ENCODE data around the gene NDUFS2.

Gene NDUFS2

DNA sequence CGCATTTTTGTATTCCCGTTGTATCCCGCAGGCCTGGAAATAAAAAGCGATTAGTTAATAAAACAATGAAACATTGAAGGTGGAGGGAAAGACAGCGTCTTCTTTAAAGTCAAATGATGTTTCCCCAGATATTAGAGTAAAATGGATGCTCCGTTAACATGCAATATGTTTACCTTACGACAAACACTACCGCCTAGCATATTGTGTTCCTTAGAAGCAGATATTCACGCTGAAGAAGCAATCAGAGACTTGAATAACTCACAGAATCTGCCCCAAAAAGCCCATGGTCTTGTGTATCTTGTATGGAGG lies 24.3 kb upstream of the NDUFS2 start:
- H3K4me3 ChIP-seq (ENCODE audit: low read depth, low read length): no peak overlapping the region
- TF ChIP-seq, protein P1, sequence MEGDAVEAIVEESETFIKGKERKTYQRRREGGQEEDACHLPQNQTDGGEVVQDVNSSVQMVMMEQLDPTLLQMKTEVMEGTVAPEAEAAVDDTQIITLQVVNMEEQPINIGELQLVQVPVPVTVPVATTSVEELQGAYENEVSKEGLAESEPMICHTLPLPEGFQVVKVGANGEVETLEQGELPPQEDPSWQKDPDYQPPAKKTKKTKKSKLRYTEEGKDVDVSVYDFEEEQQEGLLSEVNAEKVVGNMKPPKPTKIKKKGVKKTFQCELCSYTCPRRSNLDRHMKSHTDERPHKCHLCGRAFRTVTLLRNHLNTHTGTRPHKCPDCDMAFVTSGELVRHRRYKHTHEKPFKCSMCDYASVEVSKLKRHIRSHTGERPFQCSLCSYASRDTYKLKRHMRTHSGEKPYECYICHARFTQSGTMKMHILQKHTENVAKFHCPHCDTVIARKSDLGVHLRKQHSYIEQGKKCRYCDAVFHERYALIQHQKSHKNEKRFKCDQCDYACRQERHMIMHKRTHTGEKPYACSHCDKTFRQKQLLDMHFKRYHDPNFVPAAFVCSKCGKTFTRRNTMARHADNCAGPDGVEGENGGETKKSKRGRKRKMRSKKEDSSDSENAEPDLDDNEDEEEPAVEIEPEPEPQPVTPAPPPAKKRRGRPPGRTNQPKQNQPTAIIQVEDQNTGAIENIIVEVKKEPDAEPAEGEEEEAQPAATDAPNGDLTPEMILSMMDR (IDR thresholded peaks at IDR 0.05; ENCODE audit: low read depth, low read length): no peak

DNA sequence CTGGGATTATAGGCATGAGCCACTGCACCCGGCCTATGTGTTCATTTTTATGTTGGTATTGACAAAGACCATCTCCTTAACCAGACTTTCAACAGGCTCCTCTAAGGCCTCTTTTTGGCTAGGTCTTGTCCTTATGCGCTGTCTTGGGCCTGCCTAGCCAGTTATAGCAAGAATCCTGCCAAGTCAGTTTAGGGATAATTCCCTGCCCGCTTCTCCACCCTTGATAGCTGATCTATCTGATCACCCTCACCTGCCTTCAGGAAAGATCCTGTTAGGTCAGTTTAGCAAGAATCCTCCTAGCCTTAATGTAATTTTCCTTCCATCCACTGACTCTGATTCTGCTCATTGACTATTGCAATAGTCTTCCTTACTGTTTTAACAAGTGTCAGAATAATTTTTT lies 22.5 kb upstream of the NDUFS2 start:
- TF ChIP-seq, protein P1 (IDR thresholded peaks at IDR 0.05; ENCODE audit: low read depth, low read length): no peak
- no peak overlapping the region for H3K4me3 ChIP-seq (ENCODE audit: low read depth, low read length)

DNA sequence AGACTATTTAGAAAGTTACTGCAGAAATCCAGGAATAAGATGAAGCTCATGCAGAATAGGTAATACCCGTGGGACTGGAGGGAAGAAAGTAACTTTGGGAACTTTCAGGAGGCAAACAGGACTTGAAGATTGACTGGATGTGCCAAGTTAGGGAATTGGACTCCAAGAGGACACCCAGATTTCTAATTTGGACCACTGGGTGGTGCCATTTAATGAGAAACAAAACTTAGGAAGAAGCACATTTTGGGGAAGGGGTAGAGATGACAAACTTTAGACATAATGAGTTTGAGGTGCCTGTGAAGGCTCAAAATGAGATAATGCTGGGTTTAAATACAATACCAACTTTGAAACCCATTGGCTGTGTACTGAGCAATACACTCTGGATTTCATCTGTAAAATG lies 21.5 kb upstream of the NDUFS2 start:
- TF ChIP-seq, protein P1 (IDR thresholded peaks at IDR 0.05; ENCODE audit: low read depth, low read length): no peak
- no peak overlapping the region for H3K4me3 ChIP-seq (ENCODE audit: low read depth, low read length)

DNA sequence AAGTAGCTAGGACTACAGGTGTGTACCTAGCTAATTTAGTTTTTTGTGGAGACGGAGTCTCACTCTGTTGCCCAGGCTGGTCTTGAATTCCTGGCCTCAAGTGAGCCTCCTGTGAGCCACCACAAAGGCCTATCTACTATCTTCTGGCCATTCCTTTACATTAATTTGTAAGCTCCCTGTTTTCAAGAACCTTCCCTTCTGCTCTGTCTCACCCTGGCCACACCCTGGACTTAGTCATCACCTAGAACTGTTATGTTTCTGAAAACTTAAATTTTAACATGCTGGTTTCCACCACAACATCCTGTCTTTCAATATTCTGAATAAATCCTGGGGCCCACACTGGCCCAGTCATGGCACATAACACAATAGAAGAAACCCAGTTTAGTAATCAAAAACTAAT lies 20.0 kb upstream of the NDUFS2 start:
- TF ChIP-seq, protein P1 (IDR thresholded peaks at IDR 0.05; ENCODE audit: low read depth, low read length): no peak
- H3K4me3 ChIP-seq (ENCODE audit: low read depth, low read length): no peak overlapping the region

DNA sequence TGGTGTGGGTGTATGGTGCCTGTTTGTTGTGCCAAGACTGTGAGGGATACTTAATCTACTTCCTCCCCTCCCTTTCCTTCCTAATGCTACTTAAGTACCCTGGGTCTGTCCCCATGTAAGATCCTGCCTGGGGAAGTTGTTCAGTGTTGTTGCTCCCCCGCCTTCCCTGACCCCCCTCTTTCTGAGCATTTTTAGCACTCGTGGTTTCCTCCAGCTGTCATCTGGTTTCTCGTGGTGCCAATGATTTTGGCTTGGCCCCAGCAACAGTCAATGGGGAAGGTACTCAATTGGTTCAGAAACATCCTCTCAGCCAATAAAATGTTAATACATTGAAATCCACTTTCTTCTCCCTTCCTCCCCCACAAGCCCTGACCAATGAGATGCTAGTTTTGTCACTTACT lies 16.9 kb upstream of the NDUFS2 start:
- TF ChIP-seq, protein P1 (IDR thresholded peaks at IDR 0.05; ENCODE audit: low read depth, low read length): no peak
- H3K4me3 ChIP-seq (ENCODE audit: low read depth, low read length): no peak overlapping the region

DNA sequence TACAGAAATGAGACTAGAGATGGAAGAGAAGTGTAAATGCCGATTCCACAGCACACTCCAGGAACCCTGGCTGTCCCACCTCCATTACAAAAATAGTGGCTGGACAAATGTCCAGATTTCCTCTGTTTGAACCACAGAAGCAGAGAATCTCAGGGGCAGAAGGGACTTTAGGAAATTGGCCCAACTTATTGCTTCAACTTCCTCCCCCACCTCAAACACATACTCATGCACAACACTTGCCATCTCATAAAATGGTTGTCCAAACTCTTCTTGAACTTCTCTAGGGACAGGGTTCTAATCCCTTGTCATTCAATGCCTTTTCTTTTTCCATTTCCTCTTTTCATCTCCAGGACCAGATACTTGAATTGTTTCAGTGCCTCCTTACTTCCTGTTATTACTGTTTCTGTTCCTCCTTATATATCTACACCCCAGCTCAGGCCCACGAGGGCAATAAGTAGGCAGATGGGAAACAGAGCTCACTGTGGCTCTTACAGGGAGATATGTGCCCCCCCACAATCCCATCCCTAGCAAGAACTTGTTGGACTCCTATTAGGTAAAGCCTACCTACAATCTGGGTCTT lies 16.3 kb upstream of the NDUFS2 start:
- no peak overlapping the region for H3K4me3 ChIP-seq (ENCODE audit: low read depth, low read length)
- TF ChIP-seq, protein P1 (IDR thresholded peaks at IDR 0.05; ENCODE audit: low read depth, low read length): no peak

DNA sequence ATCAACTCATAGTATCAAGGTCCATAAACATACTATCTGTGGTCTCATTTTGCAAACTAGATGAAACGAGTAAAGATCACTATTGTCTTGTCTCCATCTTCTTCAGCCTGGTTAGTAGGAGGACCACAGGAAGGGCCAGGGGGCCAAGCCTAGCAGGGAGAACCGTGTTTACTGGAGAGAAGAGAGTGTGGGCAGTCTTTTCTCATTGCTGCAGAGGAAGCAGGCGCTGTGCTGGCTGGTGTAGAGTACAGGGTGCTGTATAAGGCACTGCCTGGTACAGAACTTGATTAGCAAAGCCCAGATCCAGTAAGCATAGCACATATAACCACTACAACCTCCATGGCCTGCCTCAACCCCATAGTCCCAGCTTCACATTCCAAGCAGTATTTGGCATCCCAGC lies 14.9 kb upstream of the NDUFS2 start:
- TF ChIP-seq, protein P1 (IDR thresholded peaks at IDR 0.05; ENCODE audit: low read depth, low read length): no peak
- no peak overlapping the region for H3K4me3 ChIP-seq (ENCODE audit: low read depth, low read length)

Data from WI38 (cell line).